HepG2 (cell line): ENCODE results near the gene NEK9. TPM values are rescaled to one million over a fixed set of nuclear protein-coding genes. Genes with fewer than 3 reads are reported as not detected.

Experiments
- CEBPB ChIP-seq: IDR thresholded peaks from 2 replicates; pipeline ENCODE4 v1.6.1; 2011; ENCODE audit warnings: low read depth, low read length, improper control_type of control experiment, borderline replicate concordance
- CENPT ChIP-seq: sonication (generic); formaldehyde crosslinking; IDR thresholded peaks from 2 replicates; pipeline ENCODE4 v1.8.0; 2022; ENCODE audit warnings: low read depth, mild to moderate bottlenecking, moderate library complexity, missing genetic modification reagents
- CSRNP2 ChIP-seq: sonication (generic); formaldehyde crosslinking; conservative IDR thresholded peaks from 2 replicates; pipeline ENCODE4 v1.8.0; 2022; ENCODE audit warnings: low read depth, missing genetic modification reagents
- GMEB2 ChIP-seq: IDR thresholded peaks from 2 replicates; pipeline ENCODE4 v1.6.1; 2016; ENCODE audit warnings: missing biosample characterization, missing genetic modification reagents, low read depth
- HBP1 ChIP-seq: IDR thresholded peaks from 2 replicates; pipeline ENCODE4 v1.6.1; 2016; ENCODE audit warnings: low read depth, control low read depth
- MATR3 ChIP-seq: sonication (generic); formaldehyde crosslinking; IDR thresholded peaks from 2 replicates; pipeline ENCODE4 v1.4.0; 2020; ENCODE audit warnings: missing genetic modification reagents
- NR2F1 ChIP-seq, 2 experiments: fragments of 450-650 bp in 1 of 2; formaldehyde crosslinking in 1 of 2; IDR thresholded peaks; 2 replicates each; pipeline versions ENCODE4 v1.5.0 to v1.6.1; 2016 to 2020; ENCODE audit warnings: mild to moderate bottlenecking in 1 of 2, missing compliant biosample characterization in 1 of 2, missing genetic modification reagents in 1 of 2, moderate library complexity in 1 of 2
- RBAK ChIP-seq: sonication (generic); formaldehyde crosslinking; IDR thresholded peaks from 2 replicates; pipeline ENCODE4 v1.5.1; 2020; ENCODE audit warnings: mild to moderate bottlenecking, missing genetic modification reagents
- SNAPC5 ChIP-seq: sonication (generic); formaldehyde crosslinking; IDR thresholded peaks from 2 replicates; pipeline ENCODE4 v1.8.1; 2023; ENCODE audit warnings: mild to moderate bottlenecking, missing genetic modification reagents, borderline replicate concordance
- SP4 ChIP-seq: sonication (generic); formaldehyde crosslinking; IDR thresholded peaks from 2 replicates; pipeline ENCODE4 v1.8.1; 2023; ENCODE audit warnings: mild to moderate bottlenecking, missing genetic modification reagents
- TIGD3 ChIP-seq: sonication (generic); formaldehyde crosslinking; IDR thresholded peaks from 2 replicates; pipeline ENCODE4 v1.5.1; 2020; ENCODE audit warnings: mild to moderate bottlenecking, missing genetic modification reagents, borderline replicate concordance
- ZBTB44 ChIP-seq: sonication (generic); formaldehyde crosslinking; IDR thresholded peaks from 2 replicates; pipeline ENCODE4 v1.4.0; 2020; ENCODE audit warnings: missing genetic modification reagents
- ZFP82 ChIP-seq: sonication (generic); formaldehyde crosslinking; IDR thresholded peaks from 2 replicates; pipeline ENCODE4 v1.5.1; 2020; ENCODE audit warnings: mild to moderate bottlenecking, missing genetic modification reagents, borderline replicate concordance
- ZNF253 ChIP-seq: sonication (generic); formaldehyde crosslinking; IDR thresholded peaks from 2 replicates; pipeline ENCODE4 v1.8.0; 2022; ENCODE audit warnings: mild to moderate bottlenecking, missing genetic modification reagents, borderline replicate concordance
- ZNF280D ChIP-seq: sonication (generic); formaldehyde crosslinking; IDR thresholded peaks from 2 replicates; pipeline ENCODE4 v1.5.1; 2020; ENCODE audit warnings: mild to moderate bottlenecking, missing genetic modification reagents
- ZNF878 ChIP-seq: sonication (generic); formaldehyde crosslinking; IDR thresholded peaks from 2 replicates; pipeline ENCODE4 v1.8.1; 2023; ENCODE audit warnings: mild to moderate bottlenecking, missing genetic modification reagents, moderate library complexity
- polyA plus RNA-seq, 8 experiments: library from polyadenylated mRNA; depleted of rRNA in 3 of 8; stranded (reverse) in 7 of 8; unstranded in 1 of 8; fragments of >200 nt; fragmentation: Illumina TruSeq in 4 of 8; extraction: Trizol in 4 of 8; gene quantifications; 2 replicates each; pipeline versions ENCODE4 v1.2.1 to v1.2.3, GENCODE V29; 2011 to 2016; ENCODE audit warnings: low read depth in 4 of 8, missing spikeins in 1 of 8, mixed read lengths in 1 of 8; ENCODE audit not compliant: insufficient read depth in 1 of 8
- total RNA-seq, 5 experiments: library from RNA; depleted of rRNA; stranded (reverse); fragments of >200 nt; fragmentation: Illumina TruSeq; extraction: Trizol; gene quantifications; 2 replicates each; pipeline ENCODE4 v1.2.3, GENCODE V29; 2016; ENCODE audit warnings: low read depth in 1 of 5

NEK9 gene
- total and polyA plus RNA-seq, 2 of the 13 experiments (the other 11 are each of a cell fraction or from before 2014, with no cell fraction given): 16.5 to 27.3 TPM

GRCh38 chr14:75126679-75127473 is at the start of gene NEK9 (continued):
- no peak for TF ChIP-seq ZNF878 (CRISPR knock-in tag)
- no peak for TF ChIP-seq SP4
- no peak for TF ChIP-seq MATR3
- no peak for TF ChIP-seq CSRNP2
- no peak for TF ChIP-seq CEBPB
- TF ChIP-seq RBAK (CRISPR knock-in tag): no peak
- TF ChIP-seq SNAPC5 (CRISPR knock-in tag): no peak
- no peak for TF ChIP-seq HBP1 (CRISPR knock-in tag)
- peak; percentile 91 for TF ChIP-seq ZNF280D (CRISPR knock-in tag)
- TF ChIP-seq ZFP82: no peak
- peak; percentile 90 for TF ChIP-seq ZBTB44 (CRISPR knock-in tag)
- no peak for TF ChIP-seq GMEB2 (CRISPR knock-in tag)
- peak; percentile 95; the same call in 1 of the 2 replicates for TF ChIP-seq TIGD3 (CRISPR knock-in tag)
- TF ChIP-seq CENPT (CRISPR knock-in tag): peak; percentile 83; the same call in 1 of the 2 replicates
- no peak for TF ChIP-seq ZNF253 (CRISPR knock-in tag)
- TF ChIP-seq NR2F1 (CRISPR knock-in tag; IDR thresholded peaks at IDR 0.05): 0 out of 4 replicates have a peak, but pooled peaks of 1 of the 2 experiments have one; percentile 41
